ENCODE results near the gene UCHL5. TPM values are rescaled to one million over a fixed set of nuclear protein-coding genes. Genes with fewer than 3 reads are reported as not detected.

Gene UCHL5
- total and polyA plus RNA-seq, 2 donors (not counting 1 experiment from before 2014, with no cell fraction given) = 7.8 to 31.5 TPM

DNA sequence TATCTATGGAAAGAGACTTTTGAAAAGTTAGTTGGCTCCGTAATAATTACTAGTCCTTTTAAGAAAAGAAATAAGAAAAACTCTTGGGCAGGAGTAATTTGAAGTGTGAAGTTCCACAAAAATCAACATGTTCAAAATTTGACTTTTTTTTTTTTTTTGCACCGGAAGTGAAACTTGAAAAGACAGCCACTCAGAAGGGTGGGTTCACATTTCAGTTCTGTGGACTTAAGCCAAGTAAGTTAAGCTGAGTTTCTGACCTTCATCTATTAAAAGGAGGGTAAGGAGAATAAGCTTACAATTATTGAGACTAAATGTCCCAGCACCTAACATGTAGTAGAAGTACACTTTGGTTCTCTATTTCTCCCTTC lies 11.2 kb upstream of the UCHL5 start:
- H3K4me3 ChIP-seq (ENCODE audit: control extremely low read depth in 1 of 5, extremely low read depth in 1 of 5, insufficient read depth in 1 of 5, low read depth in 2 of 5, low read length in 4 of 5) = no peak overlapping the region
- WGBS (ENCODE audit: insufficient coverage) = no CpG with 5 or more reads among the region's 2 CpGs

DNA sequence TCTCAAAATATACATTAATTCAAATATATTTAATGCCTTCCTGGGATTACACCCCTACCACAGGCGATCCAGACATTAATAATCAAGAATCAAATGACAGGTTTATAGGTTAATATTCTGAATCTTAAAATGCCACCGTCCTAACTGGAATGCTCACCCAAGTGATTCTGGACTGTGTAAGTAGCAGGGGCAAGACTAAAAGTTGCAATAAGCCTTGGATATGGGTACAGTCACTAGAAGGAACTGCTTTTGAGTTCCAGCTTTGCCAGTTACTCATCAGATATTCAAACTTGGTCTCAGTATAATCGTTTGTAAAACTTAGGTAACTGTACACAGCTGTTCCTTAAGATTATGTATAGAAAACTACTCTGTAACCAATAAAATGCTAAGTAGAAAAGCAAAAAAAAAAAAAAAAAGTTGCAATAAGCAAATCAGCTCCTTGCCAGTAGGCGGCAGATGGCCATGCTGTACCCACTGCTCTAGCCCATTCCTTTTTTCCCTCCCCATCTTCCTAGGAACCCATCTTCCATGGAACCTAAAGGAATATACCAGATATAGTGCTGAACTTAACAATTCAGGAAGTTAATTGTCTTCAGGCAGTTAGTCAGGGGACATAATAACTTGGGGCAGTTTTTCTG lies 10.7 kb upstream of the UCHL5 start:
- Histone ChIP-seq H3K79me2 (ENCODE audit: control insufficient read depth, insufficient read depth, low read length) (peaks cover 41% of the 10 kb centered on the region), H3K27ac (ENCODE audit: low read length in 2 of 2) (peak overlapping the region in 1 of 2 donors; percentile 61), H3K4me1 (ENCODE audit: control insufficient read depth in 2 of 2, insufficient read depth in 2 of 2, low read length in 2 of 2) (peaks cover 14% of the 10 kb centered on the region in 2 donors), H3K36me3 (replicated peaks in 1 of 2; ENCODE audit: control extremely low read depth in 1 of 2, control insufficient read depth in 1 of 2, extremely low read depth in 1 of 2, insufficient read depth in 2 of 2, low read length in 1 of 2) (peaks cover 1 to 13% of the 10 kb centered on the region in 2 experiments), H4K20me1 (ENCODE audit: control insufficient read depth, insufficient read depth, low read length, poor library complexity, severe bottlenecking) (peaks cover 6% of the 10 kb centered on the region), H3K9ac (ENCODE audit: low read length) (no peak overlapping the region), H3K4me2 (replicated peaks; ENCODE audit: low read depth, low read length, poor library complexity, severe bottlenecking) (peak overlapping the region; percentile 38), H3K4me3 (ENCODE audit: control extremely low read depth in 1 of 5, extremely low read depth in 1 of 5, insufficient read depth in 1 of 5, low read depth in 2 of 5, low read length in 4 of 5) (no peak overlapping the region), H3K9me3 (ENCODE audit: control extremely low read depth in 1 of 3, control insufficient read depth in 2 of 3, insufficient read depth in 1 of 3, low read length in 2 of 3) (no peaks in the 10 kb centered on the region), H3K27me3 (replicated peaks in 1 of 4; ENCODE audit: control extremely low read depth in 1 of 4, control insufficient read depth in 3 of 4, insufficient read depth in 4 of 4, low read length in 3 of 4) (no peaks in the 10 kb centered on the region), H2AFZ (ENCODE audit: insufficient read depth, low read depth, low read length, poor library complexity, severe bottlenecking) (no peak overlapping the region)
- ChIA-PET CTCF (no interaction called here), POLR2A (interaction anchor here (0.5 kb wide), 1 partner anchor 1888 kb away, joined by 5 read pairs; no protein-coding TSS in a partner anchor)
- Mint-ChIP-seq H3K27ac (peak overlapping the region; percentile 21), H3K27me3 (no peaks in the 10 kb centered on the region), H3K9me3 (ENCODE audit: insufficient read depth) (no peaks in the 10 kb centered on the region), H3K4me3 (peak overlapping the region; percentile 1), H3K4me1 (peaks cover 48% of the 10 kb centered on the region)
- ATAC-seq (ENCODE audit: low read depth) (no peak), DNase-seq (no peak)
- TF ChIP-seq EZH2 (IDR thresholded peaks at IDR 0.05; ENCODE audit: borderline replicate concordance, insufficient read depth, low read depth, low read length, poor library complexity, severe bottlenecking) = no peak
- TF ChIP-seq, protein P1, sequence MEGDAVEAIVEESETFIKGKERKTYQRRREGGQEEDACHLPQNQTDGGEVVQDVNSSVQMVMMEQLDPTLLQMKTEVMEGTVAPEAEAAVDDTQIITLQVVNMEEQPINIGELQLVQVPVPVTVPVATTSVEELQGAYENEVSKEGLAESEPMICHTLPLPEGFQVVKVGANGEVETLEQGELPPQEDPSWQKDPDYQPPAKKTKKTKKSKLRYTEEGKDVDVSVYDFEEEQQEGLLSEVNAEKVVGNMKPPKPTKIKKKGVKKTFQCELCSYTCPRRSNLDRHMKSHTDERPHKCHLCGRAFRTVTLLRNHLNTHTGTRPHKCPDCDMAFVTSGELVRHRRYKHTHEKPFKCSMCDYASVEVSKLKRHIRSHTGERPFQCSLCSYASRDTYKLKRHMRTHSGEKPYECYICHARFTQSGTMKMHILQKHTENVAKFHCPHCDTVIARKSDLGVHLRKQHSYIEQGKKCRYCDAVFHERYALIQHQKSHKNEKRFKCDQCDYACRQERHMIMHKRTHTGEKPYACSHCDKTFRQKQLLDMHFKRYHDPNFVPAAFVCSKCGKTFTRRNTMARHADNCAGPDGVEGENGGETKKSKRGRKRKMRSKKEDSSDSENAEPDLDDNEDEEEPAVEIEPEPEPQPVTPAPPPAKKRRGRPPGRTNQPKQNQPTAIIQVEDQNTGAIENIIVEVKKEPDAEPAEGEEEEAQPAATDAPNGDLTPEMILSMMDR (IDR thresholded peaks at IDR 0.05) = peak; percentile 19
- intact Hi-C loops (cut with micrococcal nuclease) = no loop called here
- WGBS (ENCODE audit: insufficient coverage) = no CpG with 5 or more reads among the region's 4 CpGs

More for the DNA sequence above, 11.2 kb upstream of the UCHL5 start:
- ATAC-seq (ENCODE audit: low read depth) = peak; percentile 24
- Mint-ChIP-seq H3K4me3 (peak overlapping the region; percentile 1), H3K27ac (peak overlapping the region; percentile 21), H3K27me3 (no peaks in the 10 kb centered on the region), H3K4me1 (peaks cover 44% of the 10 kb centered on the region), H3K9me3 (ENCODE audit: insufficient read depth) (no peaks in the 10 kb centered on the region)
- ChIA-PET POLR2A (interaction anchor here (0.6 kb wide), 1 partner anchor 51 kb away, joined by 3 read pairs; no protein-coding TSS in a partner anchor), CTCF (interaction anchor here (1.4 kb wide), 1 partner anchor 51 kb away, joined by 5 read pairs; no protein-coding TSS in a partner anchor)
- Histone ChIP-seq H3K27me3 (replicated peaks in 1 of 4; ENCODE audit: control extremely low read depth in 1 of 4, control insufficient read depth in 3 of 4, insufficient read depth in 4 of 4, low read length in 3 of 4) (no peaks in the 10 kb centered on the region), H4K20me1 (ENCODE audit: control insufficient read depth, insufficient read depth, low read length, poor library complexity, severe bottlenecking) (peaks cover 4% of the 10 kb centered on the region), H3K4me2 (replicated peaks; ENCODE audit: low read depth, low read length, poor library complexity, severe bottlenecking) (peak overlapping the region; percentile 38), H2AFZ (ENCODE audit: insufficient read depth, low read depth, low read length, poor library complexity, severe bottlenecking) (no peak overlapping the region), H3K9ac (ENCODE audit: low read length) (no peak overlapping the region), H3K4me1 (ENCODE audit: control insufficient read depth in 2 of 2, insufficient read depth in 2 of 2, low read length in 2 of 2) (peaks cover 14% of the 10 kb centered on the region in 2 donors), H3K9me3 (ENCODE audit: control extremely low read depth in 1 of 3, control insufficient read depth in 2 of 3, insufficient read depth in 1 of 3, low read length in 2 of 3) (no peaks in the 10 kb centered on the region), H3K36me3 (replicated peaks in 1 of 2; ENCODE audit: control extremely low read depth in 1 of 2, control insufficient read depth in 1 of 2, extremely low read depth in 1 of 2, insufficient read depth in 2 of 2, low read length in 1 of 2) (peaks cover 1 to 18% of the 10 kb centered on the region in 2 experiments), H3K27ac (ENCODE audit: low read length in 2 of 2) (peak overlapping the region; percentile 14 to 61), H3K79me2 (ENCODE audit: control insufficient read depth, insufficient read depth, low read length) (peaks cover 42% of the 10 kb centered on the region)
- peak; percentile 35 for DNase-seq
- no peak for TF ChIP-seq EZH2 (IDR thresholded peaks at IDR 0.05; ENCODE audit: borderline replicate concordance, insufficient read depth, low read depth, low read length, poor library complexity, severe bottlenecking)
- TF ChIP-seq, protein P1 (IDR thresholded peaks at IDR 0.05) = no peak
- intact Hi-C loops (cut with micrococcal nuclease) = no loop called here
